Fibroblast of skin of right biceps (primary cell): Measurements from ENCODE around the gene AKR1C4.
"Not testable (repeated sequence)": the region's sequence is repeated elsewhere in the genome, so short reads cannot be mapped to it uniquely, and the experiment has no call there.

Experiments
- DNase-seq: peaks from one replicate; pipeline ENCODE4 v3.0.0-alpha.2; 2013

Gene AKR1C4

GRCh38 chr10:5209776-5210175 is 13.1 kb downstream of the AKR1C4 start:
- not testable (repeated sequence) for DNase-seq

- DNase-seq = not testable (repeated sequence)
These were observed 13.6 kb downstream of the AKR1C4 start for GRCh38 chr10:5210261-5210660.

GRCh38 chr10:5211696-5212536 is 15.3 kb downstream of the AKR1C4 start:
- no peak for DNase-seq

- no peak for DNase-seq
These were observed 20.2 kb downstream of the AKR1C4 start for GRCh38 chr10:5216801-5217200.

GRCh38 chr10:5219262-5219661 is 22.6 kb downstream of the AKR1C4 start:
- no peak for DNase-seq

GRCh38 chr10:5222942-5223341 is 26.3 kb downstream of the AKR1C4 start:
- DNase-seq = not testable (repeated sequence)

GRCh38 chr10:5229019-5229418 is 32.4 kb downstream of the AKR1C4 start:
- no peak for DNase-seq

GRCh38 chr10:5233324-5233723 is 36.7 kb downstream of the AKR1C4 start:
- DNase-seq = no peak

GRCh38 chr10:5234106-5234860 is 37.6 kb downstream of the AKR1C4 start:
- peak; percentile 27 for DNase-seq

GRCh38 chr10:5237541-5237940 is 40.9 kb downstream of the AKR1C4 start:
- not testable (repeated sequence) for DNase-seq

- DNase-seq = no peak
These were observed 45.9 kb downstream of the AKR1C4 start for GRCh38 chr10:5242585-5242984.

GRCh38 chr10:5243521-5243987 is 46.9 kb downstream of the AKR1C4 start:
- no peak for DNase-seq

- DNase-seq = no peak
These were observed 55.8 kb downstream of the AKR1C4 start for GRCh38 chr10:5252177-5253037.

- DNase-seq = no peak
These were observed 57.9 kb downstream of the AKR1C4 start for GRCh38 chr10:5254488-5254887.

- not testable (repeated sequence) for DNase-seq
These were observed 61.1 kb downstream of the AKR1C4 start for GRCh38 chr10:5257768-5258167.

- DNase-seq = no peak
These were observed 62.7 kb downstream of the AKR1C4 start for GRCh38 chr10:5259132-5259951.

- no peak for DNase-seq
These were observed 63.4 kb downstream of the AKR1C4 start for GRCh38 chr10:5259952-5260578.

- DNase-seq = no peak
These were observed 64.2 kb downstream of the AKR1C4 start for GRCh38 chr10:5260828-5261227.

GRCh38 chr10:5265139-5265538 is 68.5 kb downstream of the AKR1C4 start:
- no peak for DNase-seq

- no peak for DNase-seq
These were observed 69.7 kb downstream of the AKR1C4 start for GRCh38 chr10:5266351-5266750.

- DNase-seq = no peak
These were observed 70.2 kb downstream of the AKR1C4 start for GRCh38 chr10:5266804-5267203.

GRCh38 chr10:5268234-5268633 is 71.6 kb downstream of the AKR1C4 start:
- DNase-seq = no peak
